Stimulated activated CD4-positive, alpha-beta T cell treated with anti-CD3 and anti-CD28 coated beads, Interleukin-1b, Interleukin-23, amount 100 ng/mL, for 24 hours (primary cell): ENCODE data around the gene SUV39H2.
"Not testable (repeated sequence)": the region's sequence is repeated elsewhere in the genome, so short reads cannot be mapped to it uniquely, and the experiment has no call there.

ENCODE experiments used
- DNase-seq, 4 experiments: peaks; one replicate each; pipeline ENCODE4 v3.0.0-alpha.2; 2020; ENCODE audit warnings: low read depth in 4 of 4, low spot score in 1 of 4

SUV39H2 gene, protein sequence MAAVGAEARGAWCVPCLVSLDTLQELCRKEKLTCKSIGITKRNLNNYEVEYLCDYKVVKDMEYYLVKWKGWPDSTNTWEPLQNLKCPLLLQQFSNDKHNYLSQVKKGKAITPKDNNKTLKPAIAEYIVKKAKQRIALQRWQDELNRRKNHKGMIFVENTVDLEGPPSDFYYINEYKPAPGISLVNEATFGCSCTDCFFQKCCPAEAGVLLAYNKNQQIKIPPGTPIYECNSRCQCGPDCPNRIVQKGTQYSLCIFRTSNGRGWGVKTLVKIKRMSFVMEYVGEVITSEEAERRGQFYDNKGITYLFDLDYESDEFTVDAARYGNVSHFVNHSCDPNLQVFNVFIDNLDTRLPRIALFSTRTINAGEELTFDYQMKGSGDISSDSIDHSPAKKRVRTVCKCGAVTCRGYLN

GRCh38 chr10:14878266-14879123 lies at the start of gene SUV39H2:
Gene SUV39H2, plus strand, starts transcription at chr10:14878866. Its CDS starts 23 bp downstream, at chr10:14878889.
- peak; percentile 74 to 91 (median 87) for DNase-seq

- no peak for DNase-seq
These were observed 45.6 kb upstream of the SUV39H2 start for GRCh38 chr10:14833106-14833505.

DNA sequence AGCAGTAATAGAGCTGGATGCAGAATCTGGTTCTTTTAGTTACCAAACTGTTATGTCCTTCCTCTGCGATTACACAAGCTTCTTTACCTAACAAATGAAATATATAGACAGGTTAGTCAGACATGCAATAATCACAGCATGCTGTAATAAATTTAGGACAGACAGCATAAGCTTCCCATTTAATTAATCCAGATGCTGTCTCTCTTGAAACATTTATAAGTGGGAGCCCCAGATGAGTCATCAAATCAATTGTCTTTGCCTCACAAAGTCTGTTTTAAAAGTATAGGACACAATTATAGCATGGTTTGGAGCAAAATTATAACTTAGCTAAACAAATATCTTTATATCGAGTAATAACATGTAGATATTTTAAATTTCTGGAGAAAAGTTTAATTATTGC lies 42.5 kb upstream of the SUV39H2 start:
- no peak for DNase-seq

- DNase-seq: no peak
These were observed 41.5 kb upstream of the SUV39H2 start for GRCh38 chr10:14837003-14837756.

GRCh38 chr10:14837757-14838581 lies 40.7 kb upstream of the SUV39H2 start, which contains the start of the genes CDNF, HSPA14 and MSANTD7:
Gene CDNF, minus strand, starts transcription at chr10:14838037. Its CDS starts 91 bp downstream, at chr10:14837946.
Gene HSPA14, plus strand, starts transcription at chr10:14838306. Its CDS starts 97 bp downstream, at chr10:14838403.
Gene MSANTD7, plus strand, starts transcription at chr10:14838306. Its CDS starts 3,979 bp downstream, at chr10:14842285.
- peak; percentile 97 to 98 (median 98) for DNase-seq

DNA sequence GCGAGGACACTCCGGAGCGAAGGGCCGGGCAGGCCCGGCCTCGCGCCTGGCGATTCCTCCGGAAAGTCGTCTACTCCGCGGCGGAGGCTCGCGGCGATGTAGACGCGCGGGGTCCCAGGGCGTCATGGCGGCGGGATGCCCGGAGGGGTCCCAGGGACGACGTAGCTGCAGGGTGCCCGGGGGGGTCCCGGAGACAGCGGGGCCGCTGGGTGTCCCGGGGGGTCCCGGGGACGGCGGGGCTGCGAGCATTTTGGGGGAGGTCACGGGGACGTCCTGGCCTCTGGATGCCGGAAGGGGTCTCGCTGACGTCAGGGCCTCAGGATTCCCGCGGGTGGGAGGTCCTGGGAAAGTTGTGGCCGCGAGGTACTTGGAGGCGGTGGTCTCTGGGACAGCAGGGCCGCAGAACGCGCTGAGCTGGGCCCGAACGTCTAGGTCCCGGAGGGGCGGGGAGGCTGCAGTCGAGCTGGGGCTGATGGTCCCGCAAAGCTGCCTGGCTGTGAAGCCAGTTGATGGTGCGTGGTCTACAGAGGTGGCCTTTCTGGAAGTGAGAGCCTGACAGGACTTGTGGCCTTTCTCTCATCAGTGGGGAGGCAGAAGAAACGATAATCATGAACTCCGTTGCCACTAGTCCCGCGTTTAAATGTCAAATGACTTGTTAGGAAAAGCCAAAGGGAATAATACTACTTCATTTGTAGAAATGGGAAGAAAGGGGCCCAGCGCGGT lies 39.9 kb upstream of the SUV39H2 start:
- DNase-seq: peak in 1 of 4 experiments; percentile 1

DNA sequence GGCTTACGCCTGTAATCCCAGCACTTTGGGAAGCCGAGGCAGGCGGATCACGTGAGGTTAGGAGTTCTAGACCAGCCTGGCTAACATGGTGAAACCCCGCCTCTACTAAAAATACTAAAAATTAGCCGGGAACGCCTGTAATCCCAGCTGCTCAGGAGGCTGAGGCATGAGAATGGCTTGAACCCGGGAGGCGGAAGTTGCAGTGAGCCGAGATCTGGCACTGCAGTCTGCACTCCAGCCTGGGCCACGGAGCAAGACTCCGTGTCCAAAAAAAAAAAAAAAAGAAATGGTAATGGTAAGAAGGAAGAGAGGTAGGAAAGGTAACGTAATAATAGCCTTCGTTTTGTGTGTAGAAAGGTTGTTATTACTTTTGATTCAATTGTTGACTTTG lies 39.4 kb upstream of the SUV39H2 start:
- no peak for DNase-seq

GRCh38 chr10:14840178-14840577 lies 38.5 kb upstream of the SUV39H2 start:
- no peak for DNase-seq

DNA sequence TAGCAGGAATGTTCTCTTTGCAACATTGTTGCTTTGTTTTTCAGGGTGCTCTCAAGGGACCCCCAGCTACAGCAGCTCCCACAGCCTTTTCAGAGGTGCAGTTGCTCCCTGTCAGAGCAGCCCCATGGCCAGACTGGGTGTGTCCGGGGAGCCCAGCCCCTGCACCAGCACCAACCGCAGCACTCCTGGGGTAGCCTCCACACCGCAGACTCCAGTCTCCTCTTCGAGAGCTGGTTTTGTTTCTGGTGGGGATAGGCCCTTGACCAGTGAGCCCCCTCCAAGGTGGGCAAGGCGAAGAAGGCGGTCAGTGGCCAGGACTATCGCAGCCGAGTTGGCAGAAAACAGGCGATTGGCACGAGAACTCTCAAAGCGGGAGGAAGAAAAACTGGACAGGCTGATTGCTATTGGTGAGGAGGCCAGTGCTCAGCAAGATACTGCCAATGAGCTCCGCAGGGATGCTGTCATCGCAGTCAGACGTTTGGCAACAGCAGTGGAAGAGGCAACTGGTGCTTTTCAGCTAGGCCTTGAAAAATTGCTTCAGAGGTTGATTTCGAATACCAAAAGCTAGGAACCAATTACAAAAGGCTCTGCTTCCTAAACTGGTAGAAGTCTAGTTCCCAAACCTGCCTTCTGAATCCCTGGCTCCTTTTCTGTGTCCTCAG lies 35.2 kb upstream of the SUV39H2 start:
- DNase-seq: no peak

GRCh38 chr10:14844948-14845347 lies 33.7 kb upstream of the SUV39H2 start:
- no peak for DNase-seq

DNA sequence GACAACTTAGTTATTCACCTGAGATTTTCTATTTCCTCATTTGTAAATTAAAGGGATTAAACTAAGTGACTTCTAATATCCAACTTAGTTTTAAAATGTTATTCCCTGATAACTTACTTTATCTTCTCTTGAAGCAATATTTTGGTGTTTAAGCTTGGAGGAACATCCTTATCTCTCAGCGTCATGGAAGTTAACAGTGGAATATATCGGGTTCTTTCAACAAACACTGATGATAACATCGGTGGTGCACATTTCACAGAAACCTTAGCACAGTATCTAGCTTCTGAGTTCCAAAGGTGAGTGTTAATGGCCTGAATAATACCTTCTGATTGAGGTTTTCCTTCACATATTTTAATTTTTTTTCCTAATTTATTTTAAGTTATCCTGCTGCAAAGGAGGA lies 26.4 kb upstream of the SUV39H2 start:
- no peak for DNase-seq

DNA sequence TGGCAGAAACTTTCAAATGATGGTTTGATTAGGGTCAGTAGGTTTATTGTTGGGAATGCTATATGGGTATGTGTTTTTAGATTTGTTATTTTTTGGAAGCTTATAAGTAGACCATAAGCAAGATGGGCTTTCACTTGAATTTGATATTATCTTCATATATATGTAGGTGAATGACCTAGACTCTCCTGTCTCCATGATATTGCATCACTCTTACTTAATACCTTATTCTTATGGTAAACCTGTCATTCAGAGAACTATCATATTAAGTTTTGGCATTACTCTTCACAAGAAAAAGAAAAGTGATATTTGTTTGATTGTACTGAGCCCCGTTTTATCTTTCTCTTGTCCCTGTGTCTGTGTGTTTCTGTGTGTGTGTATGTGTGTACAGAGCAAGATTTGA lies 23.2 kb upstream of the SUV39H2 start:
- DNase-seq: no peak

DNA sequence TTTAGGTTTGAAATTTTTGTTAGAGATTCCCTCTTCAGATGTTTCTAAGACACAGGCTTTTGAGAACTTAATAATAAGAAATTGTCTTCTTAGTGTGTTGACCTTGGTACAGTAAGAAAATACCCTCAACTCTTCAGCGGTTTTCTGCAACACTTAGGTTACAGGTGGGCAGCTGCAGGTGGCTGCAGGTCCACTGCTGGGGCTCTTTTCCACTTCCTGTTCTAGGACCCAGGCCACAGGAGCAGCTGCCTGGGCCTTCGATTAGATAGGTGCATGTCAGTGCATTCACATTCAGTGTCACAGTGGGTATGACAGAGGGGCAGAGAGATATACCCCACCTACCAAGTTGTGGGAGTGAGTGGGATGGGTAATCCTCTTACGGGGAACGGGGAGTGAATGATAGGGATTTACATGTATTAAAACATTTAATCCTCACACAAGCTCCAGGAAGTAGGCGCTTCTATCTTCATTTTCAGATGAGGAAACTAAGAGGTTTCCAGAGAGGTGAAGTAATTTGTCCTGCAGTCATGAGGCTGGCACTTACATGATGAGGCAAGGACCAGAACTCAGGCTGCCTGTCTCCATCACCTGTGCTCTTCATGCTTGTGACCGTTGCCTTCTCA lies 20.2 kb upstream of the SUV39H2 start:
- DNase-seq: no peak

GRCh38 chr10:14859043-14859442 lies 19.6 kb upstream of the SUV39H2 start:
- DNase-seq: no peak

GRCh38 chr10:14859775-14860174 lies 18.9 kb upstream of the SUV39H2 start:
- no peak for DNase-seq

DNA sequence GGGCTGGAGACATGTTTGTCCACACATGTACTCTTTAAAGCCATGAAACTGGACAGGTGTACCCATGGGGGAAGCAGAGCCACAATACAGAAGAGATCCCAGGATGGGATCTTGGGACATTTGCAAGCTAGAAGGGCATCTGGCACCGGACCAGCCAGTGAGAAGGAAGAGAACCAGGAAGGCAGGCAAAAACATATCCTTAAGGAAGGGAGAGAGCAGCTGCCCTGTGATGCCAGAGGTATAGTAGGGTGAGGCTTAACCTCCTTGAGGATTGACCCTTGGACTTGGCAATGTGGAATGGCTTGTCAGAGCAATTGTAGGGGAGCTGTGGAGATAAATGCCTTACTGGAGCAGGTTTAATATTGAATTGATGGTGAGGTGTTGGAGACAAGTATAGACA lies 17.9 kb upstream of the SUV39H2 start:
- no peak for DNase-seq

- not testable (repeated sequence) for DNase-seq
These were observed 14.2 kb upstream of the SUV39H2 start for GRCh38 chr10:14864466-14864865.

GRCh38 chr10:14864871-14865270 lies 13.8 kb upstream of the SUV39H2 start:
- DNase-seq: not testable (repeated sequence)
